HG02885 (cell line): ENCODE data around the gene DHX32.

Source experiments
- ATAC-seq: cut with Tn5 transposase; IDR thresholded peaks from one replicate; pipeline ENCODE4 v1.9.1; 2021; ENCODE audit warnings: mild to moderate bottlenecking; ENCODE audit not compliant: unreplicated experiment, poor library complexity

DHX32 gene

DNA sequence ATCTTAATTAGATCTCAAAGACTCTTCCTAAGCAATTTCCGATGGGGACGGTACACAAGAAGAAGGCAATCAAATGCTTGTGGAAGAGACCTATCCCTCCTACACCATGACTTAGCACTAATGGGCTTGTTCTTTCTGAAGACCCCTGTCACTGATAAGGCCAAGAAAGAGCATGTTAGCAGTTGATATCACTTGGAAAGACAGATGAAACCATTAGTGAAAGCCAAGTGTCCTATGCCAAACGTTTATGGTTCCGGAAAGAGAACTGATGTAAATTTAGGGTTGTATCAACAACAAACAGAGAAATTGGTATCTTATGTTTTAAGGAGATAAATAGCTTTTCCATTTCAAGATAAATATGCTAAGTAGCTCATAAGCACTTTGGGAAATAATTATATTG lies 64.5 kb downstream of the DHX32 start:
- ATAC-seq: no peak

DNA sequence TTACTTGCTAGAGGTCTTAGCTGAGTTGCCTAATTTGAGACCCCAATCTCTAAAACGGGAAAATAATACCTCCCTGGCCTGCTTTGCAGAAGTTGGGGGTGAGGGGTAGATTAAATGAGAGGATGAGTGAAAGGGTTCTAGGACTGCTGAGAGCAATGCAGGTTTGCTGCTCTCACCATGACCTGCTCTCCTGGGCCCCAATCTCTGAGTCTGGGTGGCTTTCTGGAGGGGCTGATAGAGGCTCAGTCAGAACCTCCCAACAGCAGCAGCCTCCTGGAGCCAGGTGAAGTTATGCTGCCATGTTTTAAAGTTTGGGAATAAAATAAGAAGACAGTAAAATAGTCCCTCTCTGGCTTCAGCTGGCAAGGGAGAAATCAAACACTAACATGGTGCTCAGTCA lies 65.3 kb downstream of the DHX32 start:
- ATAC-seq: no peak

DNA sequence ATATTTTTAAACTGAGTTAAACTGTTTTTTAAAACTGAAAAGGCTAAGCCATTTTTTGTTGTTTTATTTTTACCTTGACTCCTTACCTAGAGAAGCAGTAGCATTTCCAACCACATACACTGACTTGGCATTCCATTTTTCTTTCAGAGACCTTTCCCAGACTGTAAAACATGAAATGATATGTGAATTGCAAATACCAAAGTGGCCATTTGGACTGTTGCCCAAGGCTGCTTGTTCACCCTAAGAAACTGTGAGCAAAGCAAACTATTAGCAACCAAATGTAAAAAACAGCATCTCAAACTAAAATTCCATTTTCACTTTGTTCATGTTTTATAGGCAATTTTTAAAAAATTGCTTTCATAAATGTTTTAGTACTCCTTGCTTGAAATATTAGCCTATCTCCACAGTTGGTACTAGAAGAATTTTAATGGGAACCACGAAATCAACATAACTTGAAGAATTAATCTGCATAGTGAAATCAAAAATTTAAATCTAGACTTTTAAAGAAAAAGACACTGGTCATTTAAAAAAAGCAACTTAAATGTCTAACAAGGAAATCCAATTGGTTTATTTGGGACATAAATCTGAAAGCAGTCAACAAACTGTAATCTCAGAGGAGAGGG lies 68.9 kb downstream of the DHX32 start:
- no peak for ATAC-seq

DNA sequence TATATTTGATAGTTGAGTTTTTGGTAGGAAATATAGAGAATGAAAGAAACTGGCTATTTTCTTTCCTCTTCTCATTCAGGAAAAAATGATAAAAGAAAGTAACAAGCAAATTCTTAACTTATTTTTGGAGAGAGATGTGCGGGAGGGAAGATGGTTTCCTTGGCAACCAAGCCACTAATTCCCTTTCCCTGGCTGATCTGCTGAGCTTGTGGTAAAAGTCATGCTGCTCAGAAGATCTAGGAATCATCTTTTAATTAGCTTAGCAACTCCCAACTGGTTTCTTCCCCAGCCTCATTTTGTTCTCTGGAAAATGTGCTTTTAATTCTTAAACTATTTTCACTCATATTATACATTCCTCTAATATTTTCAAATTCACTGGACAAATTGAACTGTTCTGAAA lies 69.8 kb downstream of the DHX32 start:
- ATAC-seq: no peak

DNA sequence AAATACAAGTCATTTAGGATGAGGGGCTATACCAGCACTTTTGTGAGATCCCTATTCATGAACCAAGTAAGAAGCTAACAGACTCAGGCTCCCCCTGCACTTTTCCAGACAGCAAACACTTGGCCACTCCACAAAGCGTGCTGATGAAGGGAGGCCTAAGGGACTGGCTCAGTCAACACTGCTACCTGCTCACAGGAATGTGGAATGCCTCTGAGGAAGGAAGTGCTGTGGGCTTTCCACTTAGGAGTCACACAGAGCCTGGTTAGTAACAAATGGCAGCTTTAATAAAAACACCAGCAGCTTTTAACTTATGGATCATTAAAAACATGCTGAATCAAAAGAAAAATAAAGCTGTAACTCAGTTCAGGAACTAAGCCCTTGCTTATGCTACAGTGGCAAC lies 73.0 kb downstream of the DHX32 start:
- no peak for ATAC-seq

DNA sequence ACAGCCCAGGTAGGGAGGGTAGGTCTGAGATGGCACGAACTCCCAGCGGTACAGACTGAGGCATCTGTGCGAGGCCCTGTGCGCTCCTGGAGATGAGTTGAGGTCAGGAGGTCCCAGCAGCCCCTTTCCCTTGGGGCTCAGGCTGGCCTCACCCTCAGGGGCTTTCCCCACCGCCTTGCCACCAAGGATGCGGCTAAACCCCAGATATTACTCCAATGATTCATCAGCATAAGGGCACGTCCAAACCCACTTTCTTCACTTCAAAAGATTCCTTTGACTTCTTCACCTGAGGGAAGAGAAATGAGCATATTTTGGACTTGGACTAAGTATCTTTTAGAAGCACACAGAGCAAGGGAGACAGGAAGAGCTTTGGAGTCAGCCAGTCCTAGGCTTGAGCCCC lies 78.4 kb downstream of the DHX32 start:
- no peak for ATAC-seq

DNA sequence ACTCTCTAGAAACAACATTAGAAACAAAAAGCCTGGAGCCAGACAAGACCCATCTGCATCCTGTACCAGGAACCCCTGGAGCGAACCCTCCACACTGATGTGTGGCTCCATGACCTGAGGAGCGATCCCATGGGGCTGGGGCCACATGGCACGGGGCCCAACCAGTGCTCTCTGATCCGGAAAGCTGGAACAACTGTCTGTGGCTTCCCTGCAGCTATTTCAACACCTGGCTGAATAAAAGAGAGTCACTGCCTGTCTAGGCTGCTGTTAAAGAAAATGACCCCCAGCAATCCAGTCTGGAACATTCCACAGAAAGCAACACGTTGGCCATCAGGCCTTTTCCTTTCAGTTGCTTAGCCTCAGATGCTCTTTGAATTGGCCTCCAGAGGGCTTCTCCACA lies 79.0 kb downstream of the DHX32 start:
- no peak for ATAC-seq

DNA sequence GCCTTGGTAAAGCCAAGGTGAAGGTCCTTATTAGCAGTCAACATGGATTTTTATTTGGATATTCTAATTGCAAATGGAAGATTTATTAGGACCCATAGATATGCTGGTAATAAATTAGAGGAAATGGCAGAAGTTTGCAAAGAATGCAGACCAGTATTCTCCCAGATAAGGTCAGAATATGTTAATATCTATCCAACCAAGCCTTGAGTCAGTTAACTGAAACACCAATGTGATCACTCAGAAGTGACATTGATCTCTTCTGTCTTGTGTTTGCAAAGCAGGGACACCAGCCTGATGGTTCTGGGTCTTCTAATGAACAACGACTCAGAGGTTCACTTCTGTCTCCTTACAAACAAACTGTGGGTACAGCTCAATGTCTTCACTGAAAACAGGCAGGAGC lies 79.5 kb downstream of the DHX32 start:
- ATAC-seq: no peak

DNA sequence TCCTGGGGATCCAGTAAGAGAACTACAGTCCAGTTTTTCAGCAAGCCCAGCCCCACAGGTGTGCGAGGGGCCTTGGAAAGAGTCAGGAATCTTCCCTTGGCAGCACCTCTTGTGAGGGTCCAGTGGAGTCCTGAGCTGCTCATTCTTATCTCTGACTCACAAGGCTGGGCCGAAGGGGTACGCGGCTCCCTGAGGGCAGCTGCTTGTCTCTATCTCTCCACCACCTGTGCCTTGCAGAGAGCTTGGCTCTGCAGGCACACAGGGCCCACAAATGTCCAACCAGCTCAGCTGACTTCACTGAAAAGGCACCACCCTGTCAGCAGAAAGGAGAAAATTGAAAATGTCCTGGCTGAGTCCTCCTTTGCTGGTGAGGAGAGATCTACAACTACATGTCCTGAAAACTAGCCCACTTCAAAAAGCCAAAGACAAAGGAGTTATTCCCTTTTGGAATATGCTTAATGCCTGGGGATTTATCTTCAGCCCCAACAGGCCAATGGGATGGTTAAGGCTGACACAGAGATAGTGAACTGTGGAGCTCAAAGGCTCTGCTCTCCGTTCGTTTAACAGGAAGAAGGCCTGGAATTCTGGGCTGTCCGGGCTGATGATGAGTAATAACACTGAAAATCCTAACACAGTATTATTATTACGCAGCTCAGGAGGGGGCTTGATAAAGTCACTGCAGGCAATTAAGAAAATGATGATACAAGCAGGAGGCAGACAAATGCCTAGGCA lies 81.5 kb downstream of the DHX32 start:
- ATAC-seq: no peak

DNA sequence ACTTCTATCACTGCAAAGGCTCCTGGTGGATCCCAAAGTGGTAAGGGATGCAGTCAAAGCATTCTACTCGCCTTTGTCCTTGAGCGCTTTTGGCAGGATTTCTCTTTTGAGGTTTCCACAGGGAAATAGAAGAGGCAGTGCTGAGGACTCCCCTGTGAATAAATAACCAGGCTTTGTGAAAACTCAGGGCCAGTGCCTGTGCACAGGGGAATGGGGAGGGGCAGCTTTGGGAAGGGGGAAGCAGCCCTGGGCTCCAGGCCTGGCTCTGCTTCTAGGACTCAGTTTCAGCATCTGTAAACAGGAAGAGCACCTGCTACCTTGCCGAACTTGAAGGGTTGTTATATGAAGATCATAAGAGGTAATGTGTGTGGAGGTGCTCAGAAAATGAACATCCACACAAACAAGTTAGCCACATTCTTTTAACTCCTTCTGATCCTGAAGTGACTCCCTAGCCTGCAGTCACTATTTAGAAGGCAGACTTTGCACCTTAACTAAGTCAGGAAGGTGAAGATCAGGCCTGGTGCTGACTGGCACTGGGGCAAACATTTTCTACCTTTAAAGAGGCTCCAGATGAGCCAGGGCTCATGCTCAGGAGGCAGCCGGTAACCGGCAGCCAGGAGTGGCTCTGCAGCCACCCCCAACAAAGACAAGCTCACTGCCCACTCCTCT lies 83.0 kb downstream of the DHX32 start:
- ATAC-seq: no peak

DNA sequence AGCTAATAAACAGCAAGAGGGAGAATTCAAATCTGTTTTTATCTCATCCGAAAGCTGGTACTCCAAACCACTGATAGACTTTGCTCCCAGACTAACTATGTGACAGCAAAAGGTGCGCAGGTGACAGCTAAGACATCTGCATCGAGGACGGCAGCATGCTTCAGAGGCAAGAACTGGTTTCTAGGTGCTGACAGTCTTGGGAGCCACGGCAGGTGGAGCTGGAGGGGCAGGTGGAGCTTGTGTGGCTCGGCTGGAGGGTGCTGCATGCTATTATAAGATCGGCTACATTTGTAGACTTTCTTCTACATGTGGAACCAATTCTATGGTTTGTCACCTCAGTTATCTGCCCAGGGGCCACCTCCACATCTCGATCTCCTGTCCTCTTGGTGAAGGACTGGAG lies 83.7 kb downstream of the DHX32 start:
- ATAC-seq: no peak

DNA sequence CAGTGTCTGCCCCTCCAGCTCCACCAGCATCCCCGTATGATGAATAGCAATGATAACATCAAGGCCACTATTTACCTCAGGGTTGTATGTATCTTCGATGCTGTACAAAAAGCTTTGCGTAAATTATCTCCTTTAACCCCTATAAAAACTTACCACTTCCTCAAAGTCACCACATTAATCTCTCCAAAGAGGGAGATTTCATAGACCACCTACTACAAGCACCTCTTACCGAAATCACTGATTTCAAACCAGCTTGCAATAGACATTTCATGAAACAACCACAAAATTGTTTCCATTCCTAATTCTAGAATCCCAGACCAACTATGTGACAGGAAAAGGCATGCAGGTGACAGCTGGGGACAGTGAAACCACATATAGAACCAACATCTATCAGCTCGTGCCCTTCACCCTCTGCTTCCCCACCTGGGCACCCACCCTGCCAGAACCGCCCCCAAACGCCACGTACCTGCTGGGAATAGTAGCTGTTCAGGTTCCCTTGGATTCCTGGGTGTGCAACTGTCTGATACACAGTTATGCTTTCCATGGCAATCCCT lies 85.4 kb downstream of the DHX32 start:
- ATAC-seq: no peak

DNA sequence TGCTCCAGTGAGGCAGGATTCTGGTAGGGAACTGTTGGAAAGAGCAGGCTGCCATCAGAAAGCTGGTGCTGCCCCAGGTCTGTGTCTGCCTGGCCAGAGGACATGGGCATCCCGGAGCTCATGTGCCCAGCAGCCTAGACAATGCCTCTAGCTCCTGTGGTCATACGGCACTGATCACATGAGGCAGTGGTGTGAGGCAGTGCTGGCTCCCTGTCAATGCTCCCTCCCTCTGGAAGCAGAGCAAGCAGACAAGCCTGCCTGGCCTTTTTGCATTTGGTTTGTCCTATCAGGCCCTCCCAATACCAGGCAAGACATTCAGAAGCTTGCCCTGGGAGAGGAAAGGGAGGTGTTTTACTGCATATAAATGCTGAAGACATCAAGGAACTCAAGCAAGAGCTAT lies 86.0 kb downstream of the DHX32 start:
- no peak for ATAC-seq

DNA sequence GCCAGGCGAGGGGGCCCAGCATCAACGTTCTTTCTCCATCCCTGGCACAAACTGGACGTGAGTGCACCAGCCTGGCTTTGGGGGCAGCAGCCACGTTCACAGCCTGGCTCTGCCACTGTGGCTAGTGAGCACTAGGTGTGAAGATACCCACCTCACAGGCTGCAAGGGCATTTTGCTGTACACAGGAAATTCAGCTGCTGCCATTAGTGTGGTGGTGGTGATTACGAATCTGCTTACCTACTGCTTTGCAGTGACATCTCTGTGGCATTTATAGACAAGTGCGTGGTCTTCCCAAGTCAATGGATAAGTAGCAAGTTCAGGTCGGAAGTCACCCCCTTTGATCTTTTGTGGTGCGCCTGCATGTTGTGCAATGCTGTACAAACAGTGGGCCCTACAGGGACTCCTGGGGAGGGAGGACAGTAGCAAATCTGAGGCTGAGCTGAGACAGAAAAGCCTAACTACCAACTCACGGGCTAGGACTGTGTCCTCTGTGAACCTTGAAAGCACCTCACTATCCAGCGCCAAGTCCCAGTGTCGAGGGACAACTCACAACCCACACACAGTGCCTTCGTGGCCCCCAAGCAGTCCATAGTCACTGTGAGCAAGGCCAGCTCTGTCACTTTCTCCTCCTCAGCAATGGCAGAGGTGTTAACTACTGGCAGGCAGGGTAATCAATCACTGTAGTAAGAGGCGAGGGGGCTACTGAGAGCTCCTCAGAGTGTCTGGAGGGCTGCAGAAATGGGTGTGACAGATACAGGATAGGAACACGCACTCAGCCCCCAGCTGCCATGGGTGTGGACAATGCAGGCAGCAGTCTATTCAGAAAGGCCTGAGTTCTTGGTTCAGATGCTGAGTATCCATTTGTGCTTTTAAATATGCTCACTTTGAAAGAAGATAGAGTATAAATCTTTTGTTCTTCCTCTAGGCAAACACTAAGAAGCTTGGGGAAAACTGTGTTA lies 88.5 kb downstream of the DHX32 start:
- no peak for ATAC-seq

DNA sequence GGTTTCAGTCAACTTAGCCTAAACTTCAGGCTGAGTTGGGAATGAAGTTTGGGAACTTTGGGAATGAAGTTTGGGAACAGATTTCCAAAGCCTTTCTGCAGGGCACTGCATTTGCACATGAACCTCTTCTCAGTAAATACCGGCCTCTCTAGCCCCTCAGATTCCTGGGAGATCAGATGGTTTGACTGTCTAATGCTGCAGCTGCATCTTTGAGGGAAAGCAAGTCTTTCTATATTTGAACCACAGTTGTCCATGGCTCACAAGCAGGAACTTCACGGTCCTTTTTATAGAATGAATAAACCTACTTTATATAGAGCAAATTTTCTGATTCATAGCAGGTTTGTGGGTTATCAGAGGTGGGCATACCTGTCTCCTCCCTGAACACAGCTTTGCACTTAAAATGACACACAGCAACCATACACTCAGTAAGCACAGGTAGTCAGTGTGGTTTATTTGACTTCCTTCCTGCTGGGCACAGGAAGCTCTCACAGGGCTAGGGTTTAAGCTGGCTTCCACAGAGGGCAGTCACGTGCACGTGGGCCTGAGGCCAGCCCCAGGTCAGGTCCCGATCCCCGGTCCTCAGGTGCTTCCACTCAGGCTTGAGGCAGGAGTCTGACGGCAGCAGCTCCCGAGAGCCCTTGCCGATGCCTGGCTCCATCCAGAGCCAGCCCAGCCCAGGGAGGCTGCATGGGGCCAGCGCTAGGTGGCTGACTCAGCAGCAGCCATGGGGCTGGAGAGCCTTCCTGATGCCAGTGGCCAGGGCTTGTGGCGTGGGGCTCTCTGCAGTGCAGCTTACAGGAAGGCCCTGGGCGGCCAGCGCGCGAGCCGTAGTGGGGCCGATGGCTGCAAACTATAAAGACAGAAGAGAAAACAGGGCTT lies 92.7 kb downstream of the DHX32 start:
- no peak for ATAC-seq
